Brain microvascular endothelial cell (primary cell): ENCODE data around the gene HTR1B.

ENCODE experiments used
- DNase-seq: peaks from one replicate; pipeline ENCODE4 v3.0.0-alpha.2; 2020
- H3K27ac ChIP-seq: fragments of 250-450 bp; sonication (Bioruptor Pico); 2 replicates; pipeline ENCODE4 v1.5.1; 2020; ENCODE audit warnings: mild to moderate bottlenecking, moderate library complexity
- H3K27me3 ChIP-seq: fragments of 250-450 bp; sonication (Bioruptor Pico); replicated peaks from 2 replicates; pipeline ENCODE4 v1.5.1; 2020; ENCODE audit warnings: mild to moderate bottlenecking
- H3K36me3 ChIP-seq: fragments of 250-450 bp; sonication (Bioruptor Pico); replicated peaks from 2 replicates; pipeline ENCODE4 v1.5.1; 2020; ENCODE audit warnings: mild to moderate bottlenecking
- H3K4me3 ChIP-seq: 2 replicates; pipeline ENCODE4 v1.5.1; 2011; ENCODE audit warnings: low read depth, mild to moderate bottlenecking, control low read depth, low read length, moderate library complexity
- CTCF ChIP-seq: IDR thresholded peaks from 2 replicates; pipeline ENCODE4 v1.5.1; 2011; ENCODE audit warnings: low read depth, mild to moderate bottlenecking, moderate library complexity, low read length, control low read depth, inconsistent platforms; ENCODE audit errors: missing control alignments
- in situ Hi-C: cut with HindIII; loops from 2 replicates; pipeline ENCODE4 v1.10.0; 2017; ENCODE audit warnings: low sequenced_read_pairs, low pct_ligation_motif_present

HTR1B gene

GRCh38 chr6:77463308-77463860 lies at the start of gene HTR1B:
TSS of gene HTR1B (minus strand) at chr6:77463491. CDS start at chr6:77463403, 88 bp downstream.
- Histone ChIP-seq H3K27me3 (no peaks in the 10 kb centered on the region), H3K4me3 (peak within 1 kb of the TSS; percentile 70), H3K36me3 (no peaks in the 10 kb centered on the region), H3K27ac (peak within 1 kb of the TSS; percentile 39)
- in situ Hi-C loops: loop anchor here (25.0 kb wide), 2 partner anchors 776 to 1526 kb away; no protein-coding TSS in a partner anchor
- no peak for TF ChIP-seq CTCF
- no peak for DNase-seq

GRCh38 chr6:77512554-77512953 lies 49.3 kb upstream of the HTR1B start:
- DNase-seq: no peak
- Histone ChIP-seq H3K4me3 (no peak overlapping the region), H3K27me3 (no peaks in the 10 kb centered on the region), H3K36me3 (no peaks in the 10 kb centered on the region), H3K27ac (no peak overlapping the region)
- TF ChIP-seq CTCF: no peak
- in situ Hi-C loops: no loop called here

- no peak for DNase-seq
- H3K4me3 ChIP-seq: no peak overlapping the region
- H3K36me3 ChIP-seq: no peaks in the 10 kb centered on the region
- no peak for TF ChIP-seq CTCF
- no peak overlapping the region for H3K27ac ChIP-seq
- no peaks in the 10 kb centered on the region for H3K27me3 ChIP-seq
- in situ Hi-C loops: no loop called here
Observed at GRCh38 chr6:77511860-77512259, 48.6 kb upstream of the HTR1B start.

GRCh38 chr6:77502981-77503380 lies 39.7 kb upstream of the HTR1B start:
- no peak overlapping the region for H3K4me3 ChIP-seq
- in situ Hi-C loops: no loop called here
- no peak overlapping the region for H3K27ac ChIP-seq
- peak; percentile 53 for DNase-seq
- H3K27me3 ChIP-seq: no peaks in the 10 kb centered on the region
- no peak for TF ChIP-seq CTCF
- H3K36me3 ChIP-seq: no peaks in the 10 kb centered on the region

GRCh38 chr6:77492530-77492929 lies 29.2 kb upstream of the HTR1B start:
- Histone ChIP-seq H3K4me3 (no peak overlapping the region), H3K27ac (no peak overlapping the region), H3K36me3 (no peaks in the 10 kb centered on the region), H3K27me3 (no peaks in the 10 kb centered on the region)
- in situ Hi-C loops: no loop called here
- DNase-seq: no peak
- TF ChIP-seq CTCF: no peak

- DNase-seq: no peak
- no peaks in the 10 kb centered on the region for H3K27me3 ChIP-seq
- no peak overlapping the region for H3K4me3 ChIP-seq
- H3K36me3 ChIP-seq: no peaks in the 10 kb centered on the region
- in situ Hi-C loops: no loop called here
- TF ChIP-seq CTCF: no peak
- H3K27ac ChIP-seq: peak overlapping the region; percentile 18
Observed at GRCh38 chr6:77487808-77488425, 24.6 kb upstream of the HTR1B start.
